WTC11 (cell line): Measurements from ENCODE around the gene ARHGEF17. TPM values are rescaled to one million over a fixed set of nuclear protein-coding genes. Genes with fewer than 3 reads are reported as not detected.

Experiments
- ATAC-seq: fragments of 200-7000 bp; cut with Tn5 transposase; 2 replicates; pipeline ENCODE4 v1.10.0; 2021; ENCODE audit warnings: mild to moderate bottlenecking, moderate library complexity
- CTCF ChIA-PET: fragments of 300-600 bp; sonication (Branson Sonifier 250); formaldehyde crosslinking; loops from one replicate; lab custom pipeline; 2021; ENCODE audit warnings: antibody characterized with exemption; lab: Charles Lee
- POLR2A ChIA-PET: fragments of 350-600 bp; sonication (Branson Sonifier 250); formaldehyde crosslinking; loops from one replicate; lab custom pipeline; 2021; ENCODE audit warnings: antibody characterized with exemption; lab: Charles Lee
- DNase-seq: peaks from one replicate; pipeline ENCODE4 v3.0.0; 2021; ENCODE audit warnings: low spot score
- H3K27ac Mint-ChIP-seq: 2 replicates; pipeline ENCODE4 v1.8.0; 2021; ENCODE audit warnings: mixed read lengths
- H3K27me3 Mint-ChIP-seq: 2 replicates; pipeline ENCODE4 v1.8.0; 2021; ENCODE audit warnings: low read depth, mild to moderate bottlenecking, moderate library complexity, mixed read lengths
- H3K36me3 Mint-ChIP-seq: 2 replicates; pipeline ENCODE4 v1.8.0; 2021; ENCODE audit warnings: mixed read lengths
- H3K4me1 Mint-ChIP-seq: 2 replicates; pipeline ENCODE4 v1.8.0; 2022; ENCODE audit warnings: mixed read lengths
- H3K4me3 Mint-ChIP-seq: 2 replicates; pipeline ENCODE4 v1.8.0; 2021; ENCODE audit warnings: mild to moderate bottlenecking, moderate library complexity, mixed read lengths
- H3K9me3 Mint-ChIP-seq: 2 replicates; pipeline ENCODE4 v1.8.0; 2021; ENCODE audit warnings: mixed read lengths
- AFF4 ChIP-seq: sonication (generic); formaldehyde crosslinking; IDR thresholded peaks from 2 replicates; pipeline ENCODE4 v1.8.1; 2023; ENCODE audit warnings: mild to moderate bottlenecking, missing genetic modification reagents, borderline replicate concordance
- CREB1 ChIP-seq: sonication (generic); formaldehyde crosslinking; IDR thresholded peaks from 2 replicates; pipeline ENCODE4 v1.8.0; 2023; ENCODE audit warnings: mild to moderate bottlenecking, missing genetic modification reagents
- E2F1 ChIP-seq: sonication (generic); formaldehyde crosslinking; IDR thresholded peaks from 2 replicates; pipeline ENCODE4 v1.8.0; 2022; ENCODE audit warnings: mild to moderate bottlenecking, missing genetic modification reagents
- ERG ChIP-seq: fragments of 250-450 bp; sonication (Bioruptor Pico); IDR thresholded peaks from 2 replicates; pipeline ENCODE4 v1.8.0; 2021; ENCODE audit warnings: mild to moderate bottlenecking
- FOXK1 ChIP-seq: sonication (generic); formaldehyde crosslinking; IDR thresholded peaks from 2 replicates; pipeline ENCODE4 v1.8.0; 2022; ENCODE audit warnings: mild to moderate bottlenecking, moderate library complexity, missing genetic modification reagents
- GRHL2 ChIP-seq: fragments of 250-450 bp; sonication (Bioruptor Pico); IDR thresholded peaks from 2 replicates; pipeline ENCODE4 v1.8.0; 2022; ENCODE audit warnings: mild to moderate bottlenecking, moderate library complexity; ENCODE audit not compliant: insufficient replicate concordance, severe bottlenecking
- GTF2I ChIP-seq: fragments of 250-450 bp; sonication (Bioruptor Pico); conservative IDR thresholded peaks from 2 replicates; pipeline ENCODE4 v1.4.0; 2021; ENCODE audit warnings: mild to moderate bottlenecking
- HMGA2 ChIP-seq: fragments of 250-450 bp; sonication (Bioruptor Pico); IDR thresholded peaks from 2 replicates; pipeline ENCODE4 v1.4.0; 2021; ENCODE audit warnings: mild to moderate bottlenecking, moderate library complexity
- JAZF1 ChIP-seq: fragments of 250-450 bp; sonication (Bioruptor Pico); IDR thresholded peaks from 2 replicates; pipeline ENCODE4 v1.9.0; 2021; ENCODE audit warnings: moderate library complexity, mild to moderate bottlenecking, inconsistent platforms
- MXD4 ChIP-seq: fragments of 250-450 bp; sonication (Bioruptor Pico); IDR thresholded peaks from 2 replicates; pipeline ENCODE4 v1.8.0; 2021; ENCODE audit warnings: mild to moderate bottlenecking, moderate library complexity, borderline replicate concordance
- NFE2L1 ChIP-seq: sonication (generic); formaldehyde crosslinking; IDR thresholded peaks from 2 replicates; pipeline ENCODE4 v1.8.1; 2023; ENCODE audit warnings: missing genetic modification reagents
- NR2C2 ChIP-seq: sonication (generic); formaldehyde crosslinking; IDR thresholded peaks from 2 replicates; pipeline ENCODE4 v1.8.0; 2022; ENCODE audit warnings: mild to moderate bottlenecking, missing genetic modification reagents
- PRRX2 ChIP-seq: fragments of 250-450 bp; sonication (Bioruptor Pico); IDR thresholded peaks from 2 replicates; pipeline ENCODE4 v1.8.0; 2021; ENCODE audit warnings: mild to moderate bottlenecking
- SMAD3 ChIP-seq: sonication (generic); formaldehyde crosslinking; IDR thresholded peaks from 2 replicates; pipeline ENCODE4 v1.8.0; 2022; ENCODE audit warnings: missing genetic modification reagents, mild to moderate bottlenecking, borderline replicate concordance
- SMAD4 ChIP-seq: sonication (generic); formaldehyde crosslinking; IDR thresholded peaks from 2 replicates; pipeline ENCODE4 v1.8.0; 2022; ENCODE audit warnings: mild to moderate bottlenecking, missing genetic modification reagents
- TP53 ChIP-seq: sonication (generic); formaldehyde crosslinking; IDR thresholded peaks from 2 replicates; pipeline ENCODE4 v1.8.1; 2023; ENCODE audit warnings: mild to moderate bottlenecking, missing genetic modification reagents
- ZBTB21 ChIP-seq: sonication (generic); formaldehyde crosslinking; IDR thresholded peaks from 2 replicates; pipeline ENCODE4 v1.8.1; 2023; ENCODE audit warnings: mild to moderate bottlenecking, missing genetic modification reagents, borderline replicate concordance
- ZSCAN18 ChIP-seq: fragments of 250-450 bp; sonication (Bioruptor Pico); IDR thresholded peaks from 2 replicates; pipeline ENCODE4 v2.1.2; 2022; ENCODE audit warnings: mild to moderate bottlenecking, moderate library complexity
- total RNA-seq: library from RNA; stranded (reverse); gene quantifications from 3 replicates; pipeline ENCODE4 v1.2.3, GENCODE V29; 2021
- TF ChIP-seq, protein P1 (sequence below): fragments of 250-450 bp; sonication (Bioruptor Pico); IDR thresholded peaks from 2 replicates; pipeline ENCODE4 v1.9.0; 2021; ENCODE audit warnings: mild to moderate bottlenecking, borderline replicate concordance

Gene ARHGEF17
- total RNA-seq, 1 experiment from 2014 or later, result 18.2 TPM

DNA sequence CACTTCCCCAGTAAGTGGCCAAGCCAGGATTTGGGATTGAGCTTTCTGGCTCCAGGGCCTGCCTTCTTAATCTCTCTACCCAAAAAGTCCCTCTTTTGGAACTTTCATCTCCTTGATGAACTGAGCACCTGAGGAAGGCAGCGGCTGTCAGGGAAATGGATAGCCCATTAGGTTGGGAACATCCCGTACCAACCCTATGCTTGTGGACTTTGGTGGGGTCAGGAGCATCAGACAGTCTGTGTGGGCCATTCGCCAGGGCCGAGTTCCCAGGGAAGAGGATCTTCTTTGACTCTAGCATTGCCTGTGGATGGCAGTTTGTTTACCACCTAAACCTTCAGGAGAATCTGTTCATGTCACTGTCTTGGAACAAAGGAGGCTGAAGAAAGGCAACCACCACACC, 30.2 kb downstream of the ARHGEF17 start:
- H3K36me3 Mint-ChIP-seq, result no peaks in the 10 kb centered on the region
- no peak overlapping the region for H3K4me3 Mint-ChIP-seq
- peaks cover 28% of the 10 kb centered on the region for H3K4me1 Mint-ChIP-seq
- no peaks in the 10 kb centered on the region for H3K9me3 Mint-ChIP-seq
- ATAC-seq, result no peak
- ChIA-PET POLR2A (no interaction called here), CTCF (interaction anchor here (1.2 to 6.2 kb wide), 6 partner anchors 11 to 1364 kb away, joined by 3 to 270 read pairs (median 8); partner anchors contain the start of gene ARHGEF17)
- H3K27me3 Mint-ChIP-seq, result peaks cover 61% of the 10 kb centered on the region
- H3K27ac Mint-ChIP-seq, result no peak overlapping the region
- TF ChIP-seq ERG (CRISPR knock-in tag) (no peak), MXD4 (CRISPR knock-in tag) (no peak), TP53 (CRISPR knock-in tag) (no peak), CREB1 (no peak), NFE2L1 (no peak), HMGA2 (CRISPR knock-in tag) (no peak), JAZF1 (CRISPR knock-in tag) (no peak), ZBTB21 (CRISPR knock-in tag) (no peak), SMAD3 (no peak), GRHL2 (no peak), SMAD4 (CRISPR knock-in tag) (no peak), FOXK1 (CRISPR knock-in tag) (no peak), AFF4 (no peak), E2F1 (no peak), NR2C2 (no peak), PRRX2 (no peak), GTF2I (CRISPR knock-in tag) (no peak), ZSCAN18 (CRISPR knock-in tag) (no peak)
- TF ChIP-seq, protein P1, sequence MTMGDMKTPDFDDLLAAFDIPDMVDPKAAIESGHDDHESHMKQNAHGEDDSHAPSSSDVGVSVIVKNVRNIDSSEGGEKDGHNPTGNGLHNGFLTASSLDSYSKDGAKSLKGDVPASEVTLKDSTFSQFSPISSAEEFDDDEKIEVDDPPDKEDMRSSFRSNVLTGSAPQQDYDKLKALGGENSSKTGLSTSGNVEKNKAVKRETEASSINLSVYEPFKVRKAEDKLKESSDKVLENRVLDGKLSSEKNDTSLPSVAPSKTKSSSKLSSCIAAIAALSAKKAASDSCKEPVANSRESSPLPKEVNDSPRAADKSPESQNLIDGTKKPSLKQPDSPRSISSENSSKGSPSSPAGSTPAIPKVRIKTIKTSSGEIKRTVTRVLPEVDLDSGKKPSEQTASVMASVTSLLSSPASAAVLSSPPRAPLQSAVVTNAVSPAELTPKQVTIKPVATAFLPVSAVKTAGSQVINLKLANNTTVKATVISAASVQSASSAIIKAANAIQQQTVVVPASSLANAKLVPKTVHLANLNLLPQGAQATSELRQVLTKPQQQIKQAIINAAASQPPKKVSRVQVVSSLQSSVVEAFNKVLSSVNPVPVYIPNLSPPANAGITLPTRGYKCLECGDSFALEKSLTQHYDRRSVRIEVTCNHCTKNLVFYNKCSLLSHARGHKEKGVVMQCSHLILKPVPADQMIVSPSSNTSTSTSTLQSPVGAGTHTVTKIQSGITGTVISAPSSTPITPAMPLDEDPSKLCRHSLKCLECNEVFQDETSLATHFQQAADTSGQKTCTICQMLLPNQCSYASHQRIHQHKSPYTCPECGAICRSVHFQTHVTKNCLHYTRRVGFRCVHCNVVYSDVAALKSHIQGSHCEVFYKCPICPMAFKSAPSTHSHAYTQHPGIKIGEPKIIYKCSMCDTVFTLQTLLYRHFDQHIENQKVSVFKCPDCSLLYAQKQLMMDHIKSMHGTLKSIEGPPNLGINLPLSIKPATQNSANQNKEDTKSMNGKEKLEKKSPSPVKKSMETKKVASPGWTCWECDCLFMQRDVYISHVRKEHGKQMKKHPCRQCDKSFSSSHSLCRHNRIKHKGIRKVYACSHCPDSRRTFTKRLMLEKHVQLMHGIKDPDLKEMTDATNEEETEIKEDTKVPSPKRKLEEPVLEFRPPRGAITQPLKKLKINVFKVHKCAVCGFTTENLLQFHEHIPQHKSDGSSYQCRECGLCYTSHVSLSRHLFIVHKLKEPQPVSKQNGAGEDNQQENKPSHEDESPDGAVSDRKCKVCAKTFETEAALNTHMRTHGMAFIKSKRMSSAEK, result no peak
- TF ChIP-seq, all 79 proteins: peak for 0
- no peak for DNase-seq
